NOMO-1 (cell line): ENCODE data around the gene MTSS2.

Experiments used
- DNase-seq, 2 experiments: peaks; one replicate each; lab custom pipeline; 2025; ENCODE audit not compliant: unreplicated experiment in 2 of 2; lab: John Stamatoyannopoulos, UW

MTSS2 gene

GRCh38 chr16:70700101-70701020 lies 14.5 kb upstream of the MTSS2 start:
- no peak for DNase-seq

GRCh38 chr16:70699696-70700095 lies 13.8 kb upstream of the MTSS2 start:
- no peak for DNase-seq

GRCh38 chr16:70698901-70699300 lies 13.0 kb upstream of the MTSS2 start:
- DNase-seq: no peak

GRCh38 chr16:70697594-70698170 lies 11.8 kb upstream of the MTSS2 start:
- no peak for DNase-seq

GRCh38 chr16:70696952-70697593 lies 11.2 kb upstream of the MTSS2 start:
- DNase-seq: no peak

- DNase-seq: no peak
These were observed 10.5 kb upstream of the MTSS2 start for GRCh38 chr16:70696355-70696754.

GRCh38 chr16:70695331-70696070 lies 9.6 kb upstream of the MTSS2 start:
- DNase-seq: no peak

- no peak for DNase-seq
These were observed 9.0 kb upstream of the MTSS2 start for GRCh38 chr16:70694868-70695218.

- DNase-seq: no peak
These were observed 8.4 kb upstream of the MTSS2 start for GRCh38 chr16:70694088-70694867.

- DNase-seq: no peak
These were observed 7.2 kb upstream of the MTSS2 start for GRCh38 chr16:70692873-70693671.

GRCh38 chr16:70692130-70692872 lies 6.4 kb upstream of the MTSS2 start:
- DNase-seq: no peak

- DNase-seq: no peak
These were observed 5.6 kb upstream of the MTSS2 start for GRCh38 chr16:70691223-70692129.

GRCh38 chr16:70689970-70690891 lies 4.4 kb upstream of the MTSS2 start:
- DNase-seq: no peak

GRCh38 chr16:70689035-70689969 lies 3.4 kb upstream of the MTSS2 start:
- DNase-seq: no peak

GRCh38 chr16:70688246-70688742 lies 2.4 kb upstream of the MTSS2 start:
- no peak for DNase-seq
